ENCODE data around the gene NSUN6. TPM values are rescaled to one million over a fixed set of nuclear protein-coding genes. Genes with fewer than 3 reads are reported as not detected.
A peak's percentile ranks its signal among the peaks of the same experiment; 100 is the strongest.

NSUN6 gene
- total and polyA plus RNA-seq, 2 experiments from 2014 or later = 18.1 to 37.4 TPM

DNA sequence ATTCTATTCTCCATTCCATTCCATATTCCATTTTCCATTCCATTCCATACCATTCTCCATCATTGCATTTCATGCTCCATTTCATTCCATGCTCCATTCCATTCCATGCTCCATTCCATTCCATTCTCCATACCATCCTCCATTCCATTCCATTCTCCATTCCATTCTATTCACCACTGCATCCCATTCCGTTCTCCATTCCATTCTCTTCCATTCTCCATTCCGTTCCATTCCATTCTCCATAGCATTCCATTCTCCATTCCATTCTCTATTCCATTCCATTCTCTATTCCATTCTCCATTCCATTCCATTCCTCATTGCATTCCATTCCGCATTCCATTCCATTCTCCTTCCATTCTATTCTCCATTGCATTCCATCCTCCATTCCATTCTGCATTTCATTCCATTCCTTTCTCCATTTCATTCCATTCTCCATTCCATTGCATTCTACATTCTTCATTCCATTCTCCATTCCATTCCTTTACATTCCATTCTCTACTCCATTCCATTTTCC is 84.0 kb downstream of the NSUN6 start (continued):
- no peak for TF ChIP-seq EZH2 (IDR thresholded peaks at IDR 0.05; ENCODE audit: low read depth, unreplicated experiment)
- no peak for TF ChIP-seq POLR2AphosphoS5 (IDR thresholded peaks at IDR 0.05; ENCODE audit: low read depth)
- TF ChIP-seq CREB1 (CRISPR knock-in tag; IDR thresholded peaks at IDR 0.05; ENCODE audit: low read depth) = no peak

DNA sequence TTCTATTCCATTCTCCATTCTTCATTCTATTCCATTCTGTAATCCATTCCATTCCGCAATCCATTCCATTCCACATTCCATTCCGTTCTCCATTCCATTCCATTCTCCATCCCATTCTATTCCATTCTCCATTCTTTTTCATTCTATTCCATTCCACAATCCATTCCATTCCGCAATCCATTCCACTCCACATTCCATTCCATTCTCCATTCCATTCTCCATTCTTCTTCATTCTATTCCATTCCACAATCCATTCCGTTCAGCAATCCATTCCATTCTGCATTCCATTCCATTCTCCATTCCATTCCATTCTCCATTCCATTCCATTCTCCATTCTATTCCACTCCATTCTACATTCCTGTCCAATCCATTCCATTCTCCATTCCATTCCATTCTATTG is 85.2 kb downstream of the NSUN6 start:
- H3F3A ChIP-seq (replicated peaks; ENCODE audit: low read depth) = no peaks in the 10 kb centered on the region
- H3K27me3 Mint-ChIP-seq (ENCODE audit: insufficient read depth, low read depth, poor library complexity) = no peaks in the 10 kb centered on the region
- no peak overlapping the region for H3K4me2 ChIP-seq
- no peak overlapping the region for H3K4me3 ChIP-seq
- H3K4me3 Mint-ChIP-seq = no peak overlapping the region
- no peaks in the 10 kb centered on the region for H3K9me2 ChIP-seq (ENCODE audit: insufficient read depth)
- peak overlapping the region; percentile 45; the same call in 1 of the 2 replicates for H3K27ac ChIP-seq (ENCODE audit: low read depth)
- H3K9me3 Mint-ChIP-seq = no peaks in the 10 kb centered on the region
- no peak overlapping the region for H3K27ac Mint-ChIP-seq
- H4K20me1 ChIP-seq (replicated peaks; ENCODE audit: insufficient read depth) = no peaks in the 10 kb centered on the region
- no peaks in the 10 kb centered on the region for H3K79me2 ChIP-seq (replicated peaks; ENCODE audit: insufficient read depth)
- no peak for TF ChIP-seq ZNF331 (CRISPR knock-in tag; IDR thresholded peaks at IDR 0.05; ENCODE audit: low read depth)
- no peaks in the 10 kb centered on the region for H3K27me3 ChIP-seq (ENCODE audit: insufficient read depth)
- H3K36me3 ChIP-seq (ENCODE audit: insufficient read depth) = no peaks in the 10 kb centered on the region; the same call in 1 of the 2 replicates
- DNase-seq (ENCODE audit: low spot score) (peak; percentile 49), ATAC-seq (no peak)
- no peaks in the 10 kb centered on the region for H3K4me1 ChIP-seq (ENCODE audit: insufficient read depth)
- H2AFZ ChIP-seq = no peak overlapping the region
- H3K4me1 Mint-ChIP-seq = no peaks in the 10 kb centered on the region
- no peaks in the 10 kb centered on the region for H3K36me3 Mint-ChIP-seq (ENCODE audit: low read depth)

DNA sequence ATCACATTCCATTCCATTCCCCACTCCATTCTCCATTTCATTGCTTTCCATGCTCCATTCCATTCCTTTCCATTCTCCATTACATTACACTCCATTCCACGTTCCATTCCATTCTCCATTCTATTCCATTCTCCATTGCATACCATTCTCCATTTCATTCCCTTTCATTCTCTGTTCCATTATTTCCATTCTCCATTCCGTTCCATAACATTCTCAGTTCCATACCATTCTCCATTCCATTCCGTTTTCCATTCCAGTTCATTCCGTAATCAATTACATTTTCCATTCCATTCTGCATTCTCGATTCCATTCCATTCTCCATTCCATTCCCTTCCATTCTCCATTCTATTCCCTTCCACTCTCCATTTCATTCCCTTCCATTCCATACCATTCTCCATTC is 86.4 kb downstream of the NSUN6 start:
- H3K4me2 ChIP-seq = no peak overlapping the region
- H3K4me1 ChIP-seq (ENCODE audit: insufficient read depth) = no peaks in the 10 kb centered on the region
- no peak overlapping the region for H3K4me3 ChIP-seq
- H3K4me3 Mint-ChIP-seq = no peak overlapping the region
- no peak overlapping the region for H2AFZ ChIP-seq
- H3K27ac ChIP-seq (ENCODE audit: low read depth) = peak overlapping the region; percentile 61
- H3F3A ChIP-seq (replicated peaks; ENCODE audit: low read depth) = no peaks in the 10 kb centered on the region
- TF ChIP-seq, protein P1, sequence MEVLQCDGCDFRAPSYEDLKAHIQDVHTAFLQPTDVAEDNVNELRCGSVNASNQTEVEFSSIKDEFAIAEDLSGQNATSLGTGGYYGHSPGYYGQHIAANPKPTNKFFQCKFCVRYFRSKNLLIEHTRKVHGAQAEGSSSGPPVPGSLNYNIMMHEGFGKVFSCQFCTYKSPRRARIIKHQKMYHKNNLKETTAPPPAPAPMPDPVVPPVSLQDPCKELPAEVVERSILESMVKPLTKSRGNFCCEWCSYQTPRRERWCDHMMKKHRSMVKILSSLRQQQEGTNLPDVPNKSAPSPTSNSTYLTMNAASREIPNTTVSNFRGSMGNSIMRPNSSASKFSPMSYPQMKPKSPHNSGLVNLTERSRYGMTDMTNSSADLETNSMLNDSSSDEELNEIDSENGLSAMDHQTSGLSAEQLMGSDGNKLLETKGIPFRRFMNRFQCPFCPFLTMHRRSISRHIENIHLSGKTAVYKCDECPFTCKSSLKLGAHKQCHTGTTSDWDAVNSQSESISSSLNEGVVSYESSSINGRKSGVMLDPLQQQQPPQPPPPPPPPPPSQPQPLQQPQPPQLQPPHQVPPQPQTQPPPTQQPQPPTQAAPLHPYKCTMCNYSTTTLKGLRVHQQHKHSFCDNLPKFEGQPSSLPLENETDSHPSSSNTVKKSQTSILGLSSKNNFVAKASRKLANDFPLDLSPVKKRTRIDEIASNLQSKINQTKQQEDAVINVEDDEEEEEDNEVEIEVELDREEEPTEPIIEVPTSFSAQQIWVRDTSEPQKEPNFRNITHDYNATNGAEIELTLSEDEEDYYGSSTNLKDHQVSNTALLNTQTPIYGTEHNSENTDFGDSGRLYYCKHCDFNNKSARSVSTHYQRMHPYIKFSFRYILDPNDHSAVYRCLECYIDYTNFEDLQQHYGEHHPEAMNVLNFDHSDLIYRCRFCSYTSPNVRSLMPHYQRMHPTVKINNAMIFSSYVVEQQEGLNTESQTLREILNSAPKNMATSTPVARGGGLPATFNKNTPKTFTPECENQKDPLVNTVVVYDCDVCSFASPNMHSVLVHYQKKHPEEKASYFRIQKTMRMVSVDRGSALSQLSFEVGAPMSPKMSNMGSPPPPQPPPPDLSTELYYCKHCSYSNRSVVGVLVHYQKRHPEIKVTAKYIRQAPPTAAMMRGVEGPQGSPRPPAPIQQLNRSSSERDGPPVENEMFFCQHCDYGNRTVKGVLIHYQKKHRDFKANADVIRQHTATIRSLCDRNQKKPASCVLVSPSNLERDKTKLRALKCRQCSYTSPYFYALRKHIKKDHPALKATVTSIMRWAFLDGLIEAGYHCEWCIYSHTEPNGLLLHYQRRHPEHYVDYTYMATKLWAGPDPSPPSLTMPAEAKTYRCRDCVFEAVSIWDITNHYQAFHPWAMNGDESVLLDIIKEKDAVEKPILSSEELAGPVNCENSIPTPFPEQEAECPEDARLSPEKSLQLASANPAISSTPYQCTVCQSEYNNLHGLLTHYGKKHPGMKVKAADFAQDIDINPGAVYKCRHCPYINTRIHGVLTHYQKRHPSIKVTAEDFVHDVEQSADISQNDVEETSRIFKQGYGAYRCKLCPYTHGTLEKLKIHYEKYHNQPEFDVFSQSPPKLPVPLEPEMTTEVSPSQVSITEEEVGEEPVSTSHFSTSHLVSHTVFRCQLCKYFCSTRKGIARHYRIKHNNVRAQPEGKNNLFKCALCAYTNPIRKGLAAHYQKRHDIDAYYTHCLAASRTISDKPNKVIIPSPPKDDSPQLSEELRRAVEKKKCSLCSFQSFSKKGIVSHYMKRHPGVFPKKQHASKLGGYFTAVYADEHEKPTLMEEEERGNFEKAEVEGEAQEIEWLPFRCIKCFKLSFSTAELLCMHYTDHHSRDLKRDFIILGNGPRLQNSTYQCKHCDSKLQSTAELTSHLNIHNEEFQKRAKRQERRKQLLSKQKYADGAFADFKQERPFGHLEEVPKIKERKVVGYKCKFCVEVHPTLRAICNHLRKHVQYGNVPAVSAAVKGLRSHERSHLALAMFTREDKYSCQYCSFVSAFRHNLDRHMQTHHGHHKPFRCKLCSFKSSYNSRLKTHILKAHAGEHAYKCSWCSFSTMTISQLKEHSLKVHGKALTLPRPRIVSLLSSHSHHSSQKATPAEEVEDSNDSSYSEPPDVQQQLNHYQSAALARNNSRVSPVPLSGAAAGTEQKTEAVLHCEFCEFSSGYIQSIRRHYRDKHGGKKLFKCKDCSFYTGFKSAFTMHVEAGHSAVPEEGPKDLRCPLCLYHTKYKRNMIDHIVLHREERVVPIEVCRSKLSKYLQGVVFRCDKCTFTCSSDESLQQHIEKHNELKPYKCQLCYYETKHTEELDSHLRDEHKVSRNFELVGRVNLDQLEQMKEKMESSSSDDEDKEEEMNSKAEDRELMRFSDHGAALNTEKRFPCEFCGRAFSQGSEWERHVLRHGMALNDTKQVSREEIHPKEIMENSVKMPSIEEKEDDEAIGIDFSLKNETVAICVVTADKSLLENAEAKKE (CRISPR knock-in tag; IDR thresholded peaks at IDR 0.05) = no peak
- TF ChIP-seq STAT1 (IDR thresholded peaks at IDR 0.05; ENCODE audit: unreplicated experiment) = no peak
- TF ChIP-seq, protein P2, sequence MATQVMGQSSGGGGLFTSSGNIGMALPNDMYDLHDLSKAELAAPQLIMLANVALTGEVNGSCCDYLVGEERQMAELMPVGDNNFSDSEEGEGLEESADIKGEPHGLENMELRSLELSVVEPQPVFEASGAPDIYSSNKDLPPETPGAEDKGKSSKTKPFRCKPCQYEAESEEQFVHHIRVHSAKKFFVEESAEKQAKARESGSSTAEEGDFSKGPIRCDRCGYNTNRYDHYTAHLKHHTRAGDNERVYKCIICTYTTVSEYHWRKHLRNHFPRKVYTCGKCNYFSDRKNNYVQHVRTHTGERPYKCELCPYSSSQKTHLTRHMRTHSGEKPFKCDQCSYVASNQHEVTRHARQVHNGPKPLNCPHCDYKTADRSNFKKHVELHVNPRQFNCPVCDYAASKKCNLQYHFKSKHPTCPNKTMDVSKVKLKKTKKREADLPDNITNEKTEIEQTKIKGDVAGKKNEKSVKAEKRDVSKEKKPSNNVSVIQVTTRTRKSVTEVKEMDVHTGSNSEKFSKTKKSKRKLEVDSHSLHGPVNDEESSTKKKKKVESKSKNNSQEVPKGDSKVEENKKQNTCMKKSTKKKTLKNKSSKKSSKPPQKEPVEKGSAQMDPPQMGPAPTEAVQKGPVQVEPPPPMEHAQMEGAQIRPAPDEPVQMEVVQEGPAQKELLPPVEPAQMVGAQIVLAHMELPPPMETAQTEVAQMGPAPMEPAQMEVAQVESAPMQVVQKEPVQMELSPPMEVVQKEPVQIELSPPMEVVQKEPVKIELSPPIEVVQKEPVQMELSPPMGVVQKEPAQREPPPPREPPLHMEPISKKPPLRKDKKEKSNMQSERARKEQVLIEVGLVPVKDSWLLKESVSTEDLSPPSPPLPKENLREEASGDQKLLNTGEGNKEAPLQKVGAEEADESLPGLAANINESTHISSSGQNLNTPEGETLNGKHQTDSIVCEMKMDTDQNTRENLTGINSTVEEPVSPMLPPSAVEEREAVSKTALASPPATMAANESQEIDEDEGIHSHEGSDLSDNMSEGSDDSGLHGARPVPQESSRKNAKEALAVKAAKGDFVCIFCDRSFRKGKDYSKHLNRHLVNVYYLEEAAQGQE (IDR thresholded peaks at IDR 0.05; ENCODE audit: unreplicated experiment) = no peak
- no peak for TF ChIP-seq EZH2 (IDR thresholded peaks at IDR 0.05; ENCODE audit: low read depth, unreplicated experiment)
- no peak for TF ChIP-seq NANOG (IDR thresholded peaks at IDR 0.05; ENCODE audit: borderline replicate concordance)
- no peak for TF ChIP-seq ZNF331 (CRISPR knock-in tag; IDR thresholded peaks at IDR 0.05; ENCODE audit: low read depth)
- no peak for TF ChIP-seq JUNB (IDR thresholded peaks at IDR 0.05; ENCODE audit: unreplicated experiment)
- no peak for TF ChIP-seq CREB1 (CRISPR knock-in tag; IDR thresholded peaks at IDR 0.05; ENCODE audit: low read depth)
- TF ChIP-seq EZH2phosphoT487 (IDR thresholded peaks at IDR 0.05; ENCODE audit: unreplicated experiment) = no peak
- H3K27ac Mint-ChIP-seq = no peak overlapping the region
- H3K4me1 Mint-ChIP-seq = no peaks in the 10 kb centered on the region
- ATAC-seq (no peak), DNase-seq (ENCODE audit: low spot score) (no peak)
- H3K9me3 Mint-ChIP-seq = no peaks in the 10 kb centered on the region
- H3K36me3 ChIP-seq (ENCODE audit: insufficient read depth) = no peaks in the 10 kb centered on the region; the same call in 1 of the 2 replicates
- no peaks in the 10 kb centered on the region for H3K79me2 ChIP-seq (replicated peaks; ENCODE audit: insufficient read depth)
- H3K36me3 Mint-ChIP-seq (ENCODE audit: low read depth) = no peaks in the 10 kb centered on the region
- no peaks in the 10 kb centered on the region for H4K20me1 ChIP-seq (replicated peaks; ENCODE audit: insufficient read depth)
- H3K27me3 Mint-ChIP-seq (ENCODE audit: insufficient read depth, low read depth, poor library complexity) = no peaks in the 10 kb centered on the region
- H3K9me2 ChIP-seq (ENCODE audit: insufficient read depth) = no peaks in the 10 kb centered on the region
- no peaks in the 10 kb centered on the region for H3K27me3 ChIP-seq (ENCODE audit: insufficient read depth)
